Measurements from ENCODE around the gene MYO3B. TPM values are rescaled to one million over a fixed set of nuclear protein-coding genes. Genes with fewer than 3 reads are reported as not detected.

MYO3B gene
- total RNA-seq, 1 experiment from 2014 or later, result 0.50 TPM

DNA sequence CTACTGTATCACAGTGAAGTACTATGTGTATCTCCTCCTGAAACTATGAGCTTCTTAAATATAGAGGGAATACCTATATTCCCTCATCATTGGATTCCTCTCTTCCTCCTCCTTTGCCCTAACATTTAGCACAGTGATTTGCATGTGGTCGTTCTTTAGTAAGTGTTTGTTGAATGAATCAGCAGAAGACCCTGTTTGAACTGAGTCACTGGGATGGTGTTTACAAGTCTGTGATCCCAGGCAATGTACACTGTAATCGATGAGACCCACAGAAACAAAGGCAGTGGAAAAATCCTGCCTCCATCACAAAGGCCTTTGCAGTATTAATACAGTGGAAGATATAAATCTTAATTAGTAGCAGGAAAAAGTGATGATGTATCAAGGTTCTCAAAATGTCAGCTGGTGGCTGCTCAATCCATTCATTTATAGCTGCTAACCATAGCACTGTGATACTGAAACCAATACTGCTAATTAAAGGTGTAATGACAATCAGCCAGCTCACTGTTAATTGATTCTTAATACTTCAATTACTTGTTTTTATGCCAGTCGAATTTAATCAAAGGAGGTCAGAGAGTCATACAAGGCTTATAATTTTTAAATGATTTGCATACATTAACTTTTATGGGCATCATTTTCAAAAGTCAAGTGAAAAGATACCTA, 20.8 kb upstream of the MYO3B start (continued):
- TF ChIP-seq, protein P1, sequence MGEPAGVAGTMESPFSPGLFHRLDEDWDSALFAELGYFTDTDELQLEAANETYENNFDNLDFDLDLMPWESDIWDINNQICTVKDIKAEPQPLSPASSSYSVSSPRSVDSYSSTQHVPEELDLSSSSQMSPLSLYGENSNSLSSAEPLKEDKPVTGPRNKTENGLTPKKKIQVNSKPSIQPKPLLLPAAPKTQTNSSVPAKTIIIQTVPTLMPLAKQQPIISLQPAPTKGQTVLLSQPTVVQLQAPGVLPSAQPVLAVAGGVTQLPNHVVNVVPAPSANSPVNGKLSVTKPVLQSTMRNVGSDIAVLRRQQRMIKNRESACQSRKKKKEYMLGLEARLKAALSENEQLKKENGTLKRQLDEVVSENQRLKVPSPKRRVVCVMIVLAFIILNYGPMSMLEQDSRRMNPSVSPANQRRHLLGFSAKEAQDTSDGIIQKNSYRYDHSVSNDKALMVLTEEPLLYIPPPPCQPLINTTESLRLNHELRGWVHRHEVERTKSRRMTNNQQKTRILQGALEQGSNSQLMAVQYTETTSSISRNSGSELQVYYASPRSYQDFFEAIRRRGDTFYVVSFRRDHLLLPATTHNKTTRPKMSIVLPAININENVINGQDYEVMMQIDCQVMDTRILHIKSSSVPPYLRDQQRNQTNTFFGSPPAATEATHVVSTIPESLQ (CRISPR knock-in tag; IDR thresholded peaks at IDR 0.05), result no peak
- TF ChIP-seq HMGA2 (CRISPR knock-in tag; IDR thresholded peaks at IDR 0.05), result no peak
- TF ChIP-seq, protein P2, sequence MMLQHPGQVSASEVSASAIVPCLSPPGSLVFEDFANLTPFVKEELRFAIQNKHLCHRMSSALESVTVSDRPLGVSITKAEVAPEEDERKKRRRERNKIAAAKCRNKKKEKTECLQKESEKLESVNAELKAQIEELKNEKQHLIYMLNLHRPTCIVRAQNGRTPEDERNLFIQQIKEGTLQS (CRISPR knock-in tag; conservative IDR thresholded peaks at IDR 0.05), result no peak
- TF ChIP-seq CREM (CRISPR knock-in tag; IDR thresholded peaks at IDR 0.05), result no peak

DNA sequence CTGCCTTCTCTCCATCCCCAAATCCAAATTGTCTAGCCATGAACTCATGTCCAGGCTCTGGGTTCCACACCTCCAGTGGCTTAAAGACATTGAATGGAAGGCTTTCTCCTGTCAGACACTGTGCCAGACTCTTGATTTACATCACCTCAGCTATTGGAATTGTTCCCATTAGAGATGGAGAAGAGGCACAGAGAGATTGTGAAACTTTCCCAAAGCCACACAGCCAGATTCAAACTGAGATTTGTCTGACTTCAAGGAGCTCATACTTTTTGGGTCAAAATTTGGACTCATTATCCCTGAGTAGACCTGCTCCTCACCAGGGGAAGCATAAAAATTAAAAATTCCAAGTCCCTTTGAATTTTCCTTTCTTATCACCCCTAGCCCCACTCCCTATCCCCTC, 18.9 kb upstream of the MYO3B start:
- no peak for ATAC-seq
- H3K9me3 Mint-ChIP-seq, result peaks cover 5% of the 10 kb centered on the region
- no peak overlapping the region for H3K4me3 Mint-ChIP-seq
- no peaks in the 10 kb centered on the region for H3K27me3 Mint-ChIP-seq (ENCODE audit: low read depth)
- H3K4me1 Mint-ChIP-seq, result peaks cover 39% of the 10 kb centered on the region
- no peak overlapping the region for H3K27ac Mint-ChIP-seq
- TF ChIP-seq, protein P3, sequence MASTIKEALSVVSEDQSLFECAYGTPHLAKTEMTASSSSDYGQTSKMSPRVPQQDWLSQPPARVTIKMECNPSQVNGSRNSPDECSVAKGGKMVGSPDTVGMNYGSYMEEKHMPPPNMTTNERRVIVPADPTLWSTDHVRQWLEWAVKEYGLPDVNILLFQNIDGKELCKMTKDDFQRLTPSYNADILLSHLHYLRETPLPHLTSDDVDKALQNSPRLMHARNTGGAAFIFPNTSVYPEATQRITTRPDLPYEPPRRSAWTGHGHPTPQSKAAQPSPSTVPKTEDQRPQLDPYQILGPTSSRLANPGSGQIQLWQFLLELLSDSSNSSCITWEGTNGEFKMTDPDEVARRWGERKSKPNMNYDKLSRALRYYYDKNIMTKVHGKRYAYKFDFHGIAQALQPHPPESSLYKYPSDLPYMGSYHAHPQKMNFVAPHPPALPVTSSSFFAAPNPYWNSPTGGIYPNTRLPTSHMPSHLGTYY (CRISPR knock-in tag; IDR thresholded peaks at IDR 0.05), result no peak
- no peak for TF ChIP-seq NR1H2 (CRISPR knock-in tag; IDR thresholded peaks at IDR 0.05)
- no peak for TF ChIP-seq ZNF121 (CRISPR knock-in tag; IDR thresholded peaks at IDR 0.05)
- no peak for TF ChIP-seq RELA (CRISPR knock-in tag; IDR thresholded peaks at IDR 0.05; ENCODE audit: borderline replicate concordance)
- no peak for TF ChIP-seq TP53 (CRISPR knock-in tag; IDR thresholded peaks at IDR 0.05)
- TF ChIP-seq ETV6 (CRISPR knock-in tag; IDR thresholded peaks at IDR 0.05), result no peak
- TF ChIP-seq NR2C2 (CRISPR knock-in tag; IDR thresholded peaks at IDR 0.05), result no peak
- TF ChIP-seq ZNF396 (CRISPR knock-in tag; IDR thresholded peaks at IDR 0.05; ENCODE audit: borderline replicate concordance), result no peak
- TF ChIP-seq, protein P4, sequence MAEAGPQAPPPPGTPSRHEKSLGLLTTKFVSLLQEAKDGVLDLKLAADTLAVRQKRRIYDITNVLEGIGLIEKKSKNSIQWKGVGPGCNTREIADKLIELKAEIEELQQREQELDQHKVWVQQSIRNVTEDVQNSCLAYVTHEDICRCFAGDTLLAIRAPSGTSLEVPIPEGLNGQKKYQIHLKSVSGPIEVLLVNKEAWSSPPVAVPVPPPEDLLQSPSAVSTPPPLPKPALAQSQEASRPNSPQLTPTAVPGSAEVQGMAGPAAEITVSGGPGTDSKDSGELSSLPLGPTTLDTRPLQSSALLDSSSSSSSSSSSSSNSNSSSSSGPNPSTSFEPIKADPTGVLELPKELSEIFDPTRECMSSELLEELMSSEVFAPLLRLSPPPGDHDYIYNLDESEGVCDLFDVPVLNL (CRISPR knock-in tag; IDR thresholded peaks at IDR 0.05; ENCODE audit: borderline replicate concordance, low read depth), result no peak
- TF ChIP-seq IRF2 (CRISPR knock-in tag; IDR thresholded peaks at IDR 0.05; ENCODE audit: borderline replicate concordance, low read depth), result no peak
- TF ChIP-seq, protein P5, sequence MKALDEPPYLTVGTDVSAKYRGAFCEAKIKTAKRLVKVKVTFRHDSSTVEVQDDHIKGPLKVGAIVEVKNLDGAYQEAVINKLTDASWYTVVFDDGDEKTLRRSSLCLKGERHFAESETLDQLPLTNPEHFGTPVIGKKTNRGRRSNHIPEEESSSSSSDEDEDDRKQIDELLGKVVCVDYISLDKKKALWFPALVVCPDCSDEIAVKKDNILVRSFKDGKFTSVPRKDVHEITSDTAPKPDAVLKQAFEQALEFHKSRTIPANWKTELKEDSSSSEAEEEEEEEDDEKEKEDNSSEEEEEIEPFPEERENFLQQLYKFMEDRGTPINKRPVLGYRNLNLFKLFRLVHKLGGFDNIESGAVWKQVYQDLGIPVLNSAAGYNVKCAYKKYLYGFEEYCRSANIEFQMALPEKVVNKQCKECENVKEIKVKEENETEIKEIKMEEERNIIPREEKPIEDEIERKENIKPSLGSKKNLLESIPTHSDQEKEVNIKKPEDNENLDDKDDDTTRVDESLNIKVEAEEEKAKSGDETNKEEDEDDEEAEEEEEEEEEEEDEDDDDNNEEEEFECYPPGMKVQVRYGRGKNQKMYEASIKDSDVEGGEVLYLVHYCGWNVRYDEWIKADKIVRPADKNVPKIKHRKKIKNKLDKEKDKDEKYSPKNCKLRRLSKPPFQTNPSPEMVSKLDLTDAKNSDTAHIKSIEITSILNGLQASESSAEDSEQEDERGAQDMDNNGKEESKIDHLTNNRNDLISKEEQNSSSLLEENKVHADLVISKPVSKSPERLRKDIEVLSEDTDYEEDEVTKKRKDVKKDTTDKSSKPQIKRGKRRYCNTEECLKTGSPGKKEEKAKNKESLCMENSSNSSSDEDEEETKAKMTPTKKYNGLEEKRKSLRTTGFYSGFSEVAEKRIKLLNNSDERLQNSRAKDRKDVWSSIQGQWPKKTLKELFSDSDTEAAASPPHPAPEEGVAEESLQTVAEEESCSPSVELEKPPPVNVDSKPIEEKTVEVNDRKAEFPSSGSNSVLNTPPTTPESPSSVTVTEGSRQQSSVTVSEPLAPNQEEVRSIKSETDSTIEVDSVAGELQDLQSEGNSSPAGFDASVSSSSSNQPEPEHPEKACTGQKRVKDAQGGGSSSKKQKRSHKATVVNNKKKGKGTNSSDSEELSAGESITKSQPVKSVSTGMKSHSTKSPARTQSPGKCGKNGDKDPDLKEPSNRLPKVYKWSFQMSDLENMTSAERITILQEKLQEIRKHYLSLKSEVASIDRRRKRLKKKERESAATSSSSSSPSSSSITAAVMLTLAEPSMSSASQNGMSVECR (CRISPR knock-in tag; IDR thresholded peaks at IDR 0.05; ENCODE audit: borderline replicate concordance), result no peak
- TF ChIP-seq HMGA2 (CRISPR knock-in tag; IDR thresholded peaks at IDR 0.05), result no peak
- peaks cover 2% of the 10 kb centered on the region; the same call in 1 of the 2 replicates for H3K36me3 Mint-ChIP-seq
- DNase-seq (ENCODE audit: low spot score), result no peak
- ChIA-PET POLR2A (interaction anchor here (0.6 kb wide), 1 partner anchor 339 kb away, joined by 3 read pairs; no protein-coding TSS in a partner anchor), CTCF (no interaction called here)

All from WTC11 (cell line).